ENCODE measurements around the gene ARL4C.

DNA sequence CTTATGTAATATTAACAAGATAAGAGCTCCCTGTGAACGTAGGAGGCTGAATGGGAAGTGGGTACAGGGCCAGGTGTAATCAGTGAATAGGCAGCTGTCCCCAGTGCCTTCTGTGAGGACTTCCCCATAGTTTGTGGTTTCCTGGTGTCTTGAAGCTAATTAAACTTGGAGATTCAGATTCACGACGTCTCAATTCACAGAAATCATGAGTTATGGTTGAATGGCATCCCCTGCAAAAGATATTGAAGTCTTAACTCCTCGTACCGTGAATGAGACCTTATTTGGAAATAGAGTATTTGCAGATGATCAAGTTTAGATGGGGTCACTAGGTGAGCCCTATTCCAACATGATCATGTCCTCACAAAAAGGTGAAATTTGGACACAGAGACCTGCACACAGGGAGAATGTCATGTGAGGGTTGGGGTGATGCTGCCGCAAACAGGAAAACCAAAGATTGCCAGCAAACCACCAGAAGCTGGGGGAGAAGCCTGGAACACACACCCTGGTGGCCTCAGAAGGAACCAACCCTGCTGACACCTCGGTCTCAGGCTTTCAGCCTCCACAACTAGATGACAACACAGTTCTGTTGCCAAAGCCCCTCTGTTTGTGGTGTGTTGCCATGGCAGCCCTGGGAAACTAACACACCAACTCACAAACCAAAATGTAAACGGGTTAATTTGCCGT is 13.2 kb downstream of the ARL4C start:
- no peak for TF ChIP-seq POLR2A (IDR thresholded peaks at IDR 0.05; ENCODE audit: low read length)
- no peak for TF ChIP-seq CTCF (IDR thresholded peaks at IDR 0.05)
- TF ChIP-seq JUNB (IDR thresholded peaks at IDR 0.05) = no peak
- TF ChIP-seq MYC (IDR thresholded peaks at IDR 0.05; ENCODE audit: borderline replicate concordance, low read length) = no peak
- TF ChIP-seq, protein P1, sequence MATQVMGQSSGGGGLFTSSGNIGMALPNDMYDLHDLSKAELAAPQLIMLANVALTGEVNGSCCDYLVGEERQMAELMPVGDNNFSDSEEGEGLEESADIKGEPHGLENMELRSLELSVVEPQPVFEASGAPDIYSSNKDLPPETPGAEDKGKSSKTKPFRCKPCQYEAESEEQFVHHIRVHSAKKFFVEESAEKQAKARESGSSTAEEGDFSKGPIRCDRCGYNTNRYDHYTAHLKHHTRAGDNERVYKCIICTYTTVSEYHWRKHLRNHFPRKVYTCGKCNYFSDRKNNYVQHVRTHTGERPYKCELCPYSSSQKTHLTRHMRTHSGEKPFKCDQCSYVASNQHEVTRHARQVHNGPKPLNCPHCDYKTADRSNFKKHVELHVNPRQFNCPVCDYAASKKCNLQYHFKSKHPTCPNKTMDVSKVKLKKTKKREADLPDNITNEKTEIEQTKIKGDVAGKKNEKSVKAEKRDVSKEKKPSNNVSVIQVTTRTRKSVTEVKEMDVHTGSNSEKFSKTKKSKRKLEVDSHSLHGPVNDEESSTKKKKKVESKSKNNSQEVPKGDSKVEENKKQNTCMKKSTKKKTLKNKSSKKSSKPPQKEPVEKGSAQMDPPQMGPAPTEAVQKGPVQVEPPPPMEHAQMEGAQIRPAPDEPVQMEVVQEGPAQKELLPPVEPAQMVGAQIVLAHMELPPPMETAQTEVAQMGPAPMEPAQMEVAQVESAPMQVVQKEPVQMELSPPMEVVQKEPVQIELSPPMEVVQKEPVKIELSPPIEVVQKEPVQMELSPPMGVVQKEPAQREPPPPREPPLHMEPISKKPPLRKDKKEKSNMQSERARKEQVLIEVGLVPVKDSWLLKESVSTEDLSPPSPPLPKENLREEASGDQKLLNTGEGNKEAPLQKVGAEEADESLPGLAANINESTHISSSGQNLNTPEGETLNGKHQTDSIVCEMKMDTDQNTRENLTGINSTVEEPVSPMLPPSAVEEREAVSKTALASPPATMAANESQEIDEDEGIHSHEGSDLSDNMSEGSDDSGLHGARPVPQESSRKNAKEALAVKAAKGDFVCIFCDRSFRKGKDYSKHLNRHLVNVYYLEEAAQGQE (IDR thresholded peaks at IDR 0.05) = no peak
- no peak for TF ChIP-seq CEBPB (IDR thresholded peaks at IDR 0.05)
